GM19240 (cell line): ENCODE results near the gene GEMIN4.

Experiments used
- DNase-seq: peaks from one replicate; pipeline ENCODE4 v3.0.0; 2011; ENCODE audit warnings: low spot score; ENCODE audit not compliant: insufficient read length

GEMIN4 gene

GRCh38 chr17:744937-745336, 7.1 kb downstream of the GEMIN4 start:
- DNase-seq = no peak

GRCh38 chr17:743139-743538, 8.9 kb downstream of the GEMIN4 start:
- no peak for DNase-seq

- DNase-seq = no peak
These were observed 9.8 kb downstream of the GEMIN4 start for GRCh38 chr17:742147-742793.

GRCh38 chr17:740240-741017, 11.6 kb downstream of the GEMIN4 start:
- peak; percentile 53 for DNase-seq

- DNase-seq = no peak
These were observed 14.4 kb downstream of the GEMIN4 start for GRCh38 chr17:737561-738113.

GRCh38 chr17:733743-734142, 18.3 kb downstream of the GEMIN4 start:
- no peak for DNase-seq

- peak; percentile 24 for DNase-seq
These were observed 19.0 kb downstream of the GEMIN4 start for GRCh38 chr17:732902-733720.

- peak; percentile 43 for DNase-seq
These were observed 19.8 kb downstream of the GEMIN4 start, which contains the start of gene TLCD3A for GRCh38 chr17:732067-732901. TSS of gene TLCD3A (plus strand) at chr17:732596. CDS start at chr17:732648, 52 bp downstream.

- no peak for DNase-seq
These were observed 20.4 kb downstream of the GEMIN4 start for GRCh38 chr17:731644-732066.

- no peak for DNase-seq
These were observed 23.2 kb downstream of the GEMIN4 start for GRCh38 chr17:728911-729310.

- DNase-seq = no peak
These were observed 25.7 kb downstream of the GEMIN4 start for GRCh38 chr17:726271-726919.

- DNase-seq = no peak
These were observed 26.3 kb downstream of the GEMIN4 start for GRCh38 chr17:725746-726145.

GRCh38 chr17:725084-725483, 27.0 kb downstream of the GEMIN4 start:
- DNase-seq = no peak

- DNase-seq = no peak
These were observed 30.5 kb downstream of the GEMIN4 start for GRCh38 chr17:721540-721937.

GRCh38 chr17:720706-721539, 31.1 kb downstream of the GEMIN4 start:
- no peak for DNase-seq

- DNase-seq = no peak
These were observed 34.0 kb downstream of the GEMIN4 start for GRCh38 chr17:718075-718474.

- DNase-seq = no peak
These were observed 43.9 kb downstream of the GEMIN4 start for GRCh38 chr17:708132-708531.

GRCh38 chr17:705863-706262, 46.2 kb downstream of the GEMIN4 start:
- no peak for DNase-seq

GRCh38 chr17:705011-705410, 47.1 kb downstream of the GEMIN4 start:
- DNase-seq = no peak
